Epithelial cell of prostate (primary cell): ENCODE data around the gene MAP10.

Experiments used
- DNase-seq: peaks from one replicate; pipeline ENCODE4 v3.0.0-alpha.2; 2011; ENCODE audit warnings: low read depth, low spot score
- H3K27ac ChIP-seq: fragments of 450-650 bp; 2 replicates; pipeline ENCODE4 v1.5.1; 2017; ENCODE audit warnings: mild to moderate bottlenecking

Gene MAP10

GRCh38 chr1:232793944-232794343, 11.3 kb upstream of the MAP10 start:
- no peak overlapping the region for H3K27ac ChIP-seq
- DNase-seq, result peak; percentile 14

- H3K27ac ChIP-seq, result no peak overlapping the region
- DNase-seq, result no peak
Observed at GRCh38 chr1:232795497-232796053, 9.6 kb upstream of the MAP10 start.

DNA sequence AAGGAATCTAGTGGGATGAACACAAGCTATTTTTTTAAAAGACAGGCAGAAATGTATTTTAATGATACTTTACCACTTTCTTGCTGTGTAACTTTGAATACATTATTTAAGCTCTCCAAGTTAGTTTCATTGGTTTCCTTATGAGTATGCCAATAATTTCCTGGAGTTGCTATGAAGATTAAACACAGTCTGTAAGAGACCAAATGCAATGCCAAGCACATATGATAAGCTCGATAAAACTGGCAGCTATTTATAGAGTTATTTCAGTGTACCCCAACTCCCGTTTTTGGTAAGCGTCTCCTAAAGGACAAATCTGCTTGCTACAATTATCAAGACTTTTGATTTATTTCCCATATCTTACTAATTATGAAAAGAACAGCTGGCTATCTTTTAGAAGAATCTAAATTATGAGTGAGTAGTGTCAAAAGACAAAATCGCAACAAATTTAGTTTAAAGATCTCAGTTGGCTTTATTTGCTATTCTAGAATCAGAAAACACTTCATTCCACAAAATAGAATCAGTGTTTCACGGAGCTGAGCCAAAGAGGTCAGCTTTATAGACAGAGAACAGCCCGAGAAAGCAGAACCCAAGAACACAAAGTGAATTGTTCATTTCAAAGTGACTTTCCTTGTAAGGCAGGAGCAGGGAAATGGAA, 7.2 kb upstream of the MAP10 start:
- H3K27ac ChIP-seq, result no peak overlapping the region

DNA sequence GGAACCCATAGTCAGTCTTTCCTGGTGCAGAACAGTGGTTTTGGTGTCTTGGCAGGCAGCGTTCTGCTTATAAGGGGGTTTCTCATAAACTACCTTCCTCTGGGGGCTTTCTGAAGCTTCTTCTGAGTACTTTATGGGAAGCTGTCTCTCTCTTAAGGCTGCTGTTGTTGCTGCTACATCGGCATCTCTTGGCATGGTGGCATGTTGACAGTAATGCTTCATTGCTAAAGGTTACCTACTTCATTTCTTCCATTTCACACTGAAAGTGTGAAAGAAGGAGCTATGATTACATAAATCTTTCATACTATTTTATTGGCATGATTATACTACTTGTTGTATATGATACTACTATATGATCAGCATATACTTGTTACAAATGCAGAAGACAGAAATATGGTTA, 6.3 kb upstream of the MAP10 start:
- DNase-seq, result no peak
- H3K27ac ChIP-seq, result no peak overlapping the region

More for the DNA sequence above, 7.2 kb upstream of the MAP10 start:
- DNase-seq, result no peak

DNA sequence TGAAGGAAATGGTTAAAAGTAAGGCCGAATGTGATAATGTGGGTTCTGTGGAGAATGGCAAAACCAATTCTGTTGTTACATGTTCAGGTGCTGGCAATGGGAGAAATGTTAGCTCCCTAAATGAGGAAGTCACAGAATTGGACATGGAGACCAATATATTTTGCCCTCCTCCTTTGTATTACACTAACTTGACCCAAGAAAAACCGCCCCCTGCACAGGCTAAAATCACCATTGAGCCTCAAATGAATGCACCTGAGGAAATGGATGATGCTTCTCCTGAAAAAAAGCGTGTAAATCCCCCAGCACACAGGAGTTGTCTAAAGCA, 932 bp downstream of the MAP10 start:
- no peak for DNase-seq
- H3K27ac ChIP-seq, result no peak overlapping the region

GRCh38 chr1:232810856-232811255, 5.6 kb downstream of the MAP10 start:
- H3K27ac ChIP-seq, result no peak overlapping the region
- DNase-seq, result no peak

- no peak for DNase-seq
- H3K27ac ChIP-seq, result no peak overlapping the region
Observed at GRCh38 chr1:232812560-232812959, 7.3 kb downstream of the MAP10 start.

GRCh38 chr1:232813097-232813496, 7.9 kb downstream of the MAP10 start:
- DNase-seq, result no peak
- no peak overlapping the region for H3K27ac ChIP-seq

- H3K27ac ChIP-seq, result no peak overlapping the region
- no peak for DNase-seq
Observed at GRCh38 chr1:232813760-232814159, 8.5 kb downstream of the MAP10 start.

- H3K27ac ChIP-seq, result no peak overlapping the region
- DNase-seq, result no peak
Observed at GRCh38 chr1:232816324-232816723, 11.1 kb downstream of the MAP10 start.

- H3K27ac ChIP-seq, result no peak overlapping the region
- DNase-seq, result no peak
Observed at GRCh38 chr1:232818040-232818439, 12.8 kb downstream of the MAP10 start.

DNA sequence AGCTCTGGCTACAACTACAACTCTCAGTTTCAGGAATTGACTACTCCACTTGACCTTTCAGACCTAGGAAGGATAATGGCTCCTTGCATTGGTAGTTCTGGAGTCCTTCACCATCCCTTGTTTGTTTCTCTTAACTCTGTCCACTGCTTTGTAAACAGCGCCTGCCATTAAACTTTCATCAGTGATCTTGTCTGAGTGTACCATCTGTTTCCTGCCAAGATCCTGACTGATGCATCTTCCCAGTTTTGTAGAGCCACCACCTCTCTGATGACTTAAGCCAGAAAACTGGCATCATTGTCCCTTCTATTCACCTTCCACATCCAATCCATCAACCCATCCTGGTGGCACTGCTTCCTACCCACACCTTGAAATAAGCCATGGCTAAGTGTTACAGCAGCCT, 15.2 kb downstream of the MAP10 start:
- no peak overlapping the region for H3K27ac ChIP-seq
- DNase-seq, result no peak

GRCh38 chr1:232822530-232822929, 17.3 kb downstream of the MAP10 start:
- DNase-seq, result no peak

DNA sequence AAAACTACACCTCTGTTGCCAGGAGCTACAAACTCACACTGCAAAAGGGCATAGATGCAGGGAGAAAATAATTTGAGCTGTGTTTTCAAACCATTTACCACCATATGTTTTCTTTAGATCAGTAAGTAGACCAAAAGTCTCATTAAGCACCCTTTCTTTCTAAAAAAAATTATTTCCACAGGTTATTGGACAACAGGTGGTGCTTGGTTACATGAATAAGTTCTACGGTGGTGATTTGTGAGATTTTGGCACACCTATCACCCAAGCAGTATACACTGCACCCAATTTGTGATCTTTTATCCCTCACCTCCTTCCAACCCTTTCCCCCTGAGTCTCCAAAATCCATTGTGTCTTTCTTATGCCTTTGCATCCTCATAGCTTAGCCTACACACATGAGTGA, 21.1 kb downstream of the MAP10 start:
- no peak overlapping the region for H3K27ac ChIP-seq
- no peak for DNase-seq

More at GRCh38 chr1:232822530-232822929, 17.3 kb downstream of the MAP10 start:
- H3K27ac ChIP-seq, result no peak overlapping the region

DNA sequence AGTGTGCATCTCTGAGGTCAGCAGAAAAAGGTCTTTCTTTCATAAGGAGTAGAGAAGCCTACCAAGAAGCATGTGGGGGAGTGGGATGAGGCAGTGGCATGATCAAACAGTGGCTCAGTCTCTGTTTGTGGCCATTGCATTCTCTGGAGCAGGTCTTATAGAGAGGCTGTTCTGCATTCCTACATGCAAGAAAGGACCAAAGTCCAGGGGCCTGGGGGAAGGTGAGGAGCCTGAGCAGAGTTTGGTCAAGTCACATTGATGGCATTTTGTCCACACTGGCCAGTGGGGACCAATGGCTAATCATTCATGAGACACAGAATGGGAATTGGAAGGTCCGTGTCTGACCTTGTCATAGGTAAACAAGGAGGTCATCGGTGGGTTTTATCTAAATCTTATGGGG, 25.4 kb downstream of the MAP10 start:
- DNase-seq, result no peak
- no peak overlapping the region for H3K27ac ChIP-seq

GRCh38 chr1:232831895-232832294, 26.7 kb downstream of the MAP10 start:
- H3K27ac ChIP-seq, result no peak overlapping the region
- DNase-seq, result no peak

DNA sequence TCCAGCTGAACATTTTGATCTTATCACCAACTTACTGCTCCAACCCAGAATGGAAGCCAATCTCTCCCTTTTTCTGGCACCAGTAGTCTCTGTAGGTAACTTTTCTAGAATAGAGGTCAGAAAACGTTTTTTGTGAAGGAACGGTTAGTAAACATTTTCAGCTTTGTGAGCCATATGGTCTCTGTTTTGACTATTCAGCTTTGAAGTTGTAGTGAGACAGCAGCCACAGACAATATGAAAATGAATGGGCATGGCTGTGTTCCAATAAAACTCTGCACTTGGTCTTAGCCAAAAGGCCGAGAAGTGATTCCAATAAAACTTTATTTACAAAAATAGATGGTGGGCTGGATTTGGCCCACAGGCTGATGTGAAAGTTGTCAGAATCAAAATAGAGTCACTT, 28.9 kb downstream of the MAP10 start:
- DNase-seq, result no peak
- no peak overlapping the region for H3K27ac ChIP-seq

GRCh38 chr1:232835166-232835565, 29.9 kb downstream of the MAP10 start:
- DNase-seq, result no peak
- no peak overlapping the region for H3K27ac ChIP-seq

- no peak overlapping the region for H3K27ac ChIP-seq
- no peak for DNase-seq
Observed at GRCh38 chr1:232837087-232837486, 31.9 kb downstream of the MAP10 start.

DNA sequence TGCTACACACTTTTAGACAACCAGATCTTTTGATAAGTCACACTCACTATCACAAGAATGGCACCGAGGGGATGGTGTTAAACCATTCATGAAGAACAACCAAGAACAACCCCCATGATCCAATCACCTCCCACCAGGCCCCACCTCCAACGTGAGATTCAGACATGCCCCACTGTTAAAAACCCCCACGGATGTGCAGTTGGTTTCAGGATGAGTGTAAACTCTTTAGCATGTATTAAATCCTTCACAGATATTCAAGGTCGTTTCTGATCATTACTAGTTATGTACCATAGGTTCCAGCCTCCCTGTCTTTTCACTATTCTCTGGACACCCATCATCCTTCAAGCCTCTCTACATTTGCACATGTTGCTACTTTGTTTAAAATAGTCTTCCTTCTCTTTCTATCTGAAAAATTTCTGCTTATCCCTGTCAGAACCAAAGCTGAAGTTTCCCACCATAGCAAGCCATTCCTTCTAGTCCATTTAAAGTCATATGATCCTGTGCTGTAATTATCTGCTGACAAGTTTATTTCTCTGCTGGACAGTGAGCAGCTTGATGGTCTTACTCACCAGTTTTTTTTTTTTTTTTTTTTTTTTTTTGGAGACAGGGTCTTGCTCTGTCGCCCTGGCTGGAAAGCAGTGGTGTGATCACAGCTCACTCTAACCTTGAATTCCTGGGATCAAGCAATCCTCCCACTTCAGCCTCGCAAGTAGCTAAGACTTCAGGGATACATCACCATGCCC, 36.8 kb downstream of the MAP10 start:
- H3K27ac ChIP-seq, result no peak overlapping the region
- no peak for DNase-seq

GRCh38 chr1:232844791-232845190, 39.6 kb downstream of the MAP10 start:
- no peak for DNase-seq
- H3K27ac ChIP-seq, result no peak overlapping the region
